Measurements from ENCODE around the gene IQGAP1.

- TF ChIP-seq CTCF (IDR thresholded peaks at IDR 0.05 in 2 of 3, conservative IDR thresholded peaks at IDR 0.05 in 1 of 3; ENCODE audit: borderline replicate concordance in 1 of 3, insufficient read depth in 1 of 3, low read depth in 2 of 3, low read length in 2 of 3) (no peak), POLR2A (IDR thresholded peaks at IDR 0.05; ENCODE audit: borderline replicate concordance, extremely low read depth, insufficient read depth, insufficient read length) (no peak)
Measured at GRCh38 chr15:90379263-90379662, 8.8 kb upstream of the IQGAP1 start.
